ENCODE results near the gene ZNF286A.
"Not testable (repeated sequence)": the region's sequence is repeated elsewhere in the genome, so short reads cannot be mapped to it uniquely, and the experiment has no call there.

The ZNF286A gene

DNA sequence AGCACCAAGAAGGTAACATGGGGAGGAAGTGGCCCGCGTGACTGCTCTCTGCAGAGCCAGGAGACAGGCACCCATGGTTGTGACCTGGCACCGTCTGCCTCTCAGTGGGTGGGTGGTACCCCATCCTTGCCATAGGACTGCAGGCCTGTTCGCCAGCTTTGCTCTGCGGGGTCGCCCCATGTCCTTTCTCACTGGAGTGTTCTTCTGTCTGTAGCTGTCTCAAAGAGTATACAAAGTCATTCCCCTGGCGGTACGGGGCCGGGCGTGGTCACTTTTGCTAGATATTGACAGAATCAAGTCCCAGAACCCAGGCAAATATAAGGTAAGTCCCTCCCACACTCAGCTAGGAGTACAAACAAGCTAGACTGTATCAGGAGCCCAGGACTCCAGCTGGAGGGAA, 38.5 kb downstream of the ZNF286A start:
- Histone ChIP-seq H3K36me3 (no peaks in the 10 kb centered on the region), H4K20me1 (no peaks in the 10 kb centered on the region), H3K9ac (no peak overlapping the region), H3K27me3 (no peaks in the 10 kb centered on the region), H3K4me3 (no peak overlapping the region), H3K4me2 (no peak overlapping the region), H3K4me1 (peaks cover 0 to 5% (median 0%) of the 10 kb centered on the region in 10 experiments; a peak in 1 of 20 replicates), H3K9me3 (replicated peaks in 1 of 11) (peaks cover 0 to 19% (median 8%) of the 10 kb centered on the region in 11 experiments; a peak in 11 of 22 replicates), H3K27ac (no peak overlapping the region)
- TF ChIP-seq Cebpa-rat (IDR thresholded peaks at IDR 0.05): no peak

- H4K20me1 ChIP-seq, H3K4me2 ChIP-seq, H3K9ac ChIP-seq, H3K27ac ChIP-seq, H3K4me1 ChIP-seq, H3K4me3 ChIP-seq, H3K36me3 ChIP-seq, H3K27me3 ChIP-seq: not testable (repeated sequence)
- H3K9me3 ChIP-seq (replicated peaks in 1 of 11): peaks cover 0 to 22% (median 10%) of the 10 kb centered on the region in 11 experiments; a peak in 11 of 22 replicates
Measured at GRCh38 chr17:15739259-15739658, 39.7 kb downstream of the ZNF286A start.

- not testable (repeated sequence) for H4K20me1 ChIP-seq, H3K27ac ChIP-seq, H3K4me1 ChIP-seq, H3K27me3 ChIP-seq, H3K36me3 ChIP-seq, H3K9ac ChIP-seq, H3K4me2 ChIP-seq, H3K4me3 ChIP-seq
- H3K9me3 ChIP-seq (replicated peaks in 1 of 11): peaks cover 0 to 24% (median 10%) of the 10 kb centered on the region in 11 experiments; a peak in 11 of 22 replicates
Measured at GRCh38 chr17:15740041-15740440, 40.5 kb downstream of the ZNF286A start.

DNA sequence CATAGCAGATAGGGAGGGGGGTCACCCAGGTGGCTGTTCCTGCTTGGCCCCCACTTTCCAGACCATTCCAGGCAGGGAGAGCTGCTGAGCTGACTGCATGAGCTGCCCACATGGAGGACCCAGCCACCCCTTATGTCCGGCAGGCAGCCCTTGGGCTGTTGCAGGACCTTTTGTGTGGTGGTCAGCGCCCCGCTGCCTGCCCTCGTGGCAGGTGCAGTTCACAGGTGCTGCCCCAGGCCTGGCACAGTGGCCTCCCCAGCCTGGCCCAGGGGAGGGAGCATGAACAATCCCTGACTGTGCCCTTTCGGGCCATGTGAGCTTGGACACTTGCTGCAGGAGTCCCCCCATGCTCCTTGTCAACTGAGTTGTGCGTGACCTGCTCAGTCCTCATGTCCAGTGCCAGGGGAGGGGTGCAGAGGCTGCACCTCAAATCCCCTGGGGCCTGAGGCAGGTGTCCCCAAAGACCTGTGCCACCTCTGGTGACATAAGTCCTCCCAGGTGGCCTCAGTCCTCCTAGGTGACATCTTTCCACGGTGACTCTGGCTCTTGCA, 41.1 kb downstream of the ZNF286A start:
- no peak for TF ChIP-seq Cebpa-rat (IDR thresholded peaks at IDR 0.05)
- Histone ChIP-seq H3K9ac (no peak overlapping the region), H3K9me3 (replicated peaks in 1 of 11) (peaks cover 0 to 30% (median 10%) of the 10 kb centered on the region in 11 experiments; a peak in 11 of 22 replicates), H3K4me3 (no peak overlapping the region), H4K20me1 (no peaks in the 10 kb centered on the region), H3K36me3 (no peaks in the 10 kb centered on the region), H3K27me3 (no peaks in the 10 kb centered on the region), H3K4me2 (no peak overlapping the region), H3K4me1 (peaks cover 0 to 9% (median 0%) of the 10 kb centered on the region in 10 experiments; a peak in 2 of 20 replicates), H3K27ac (no peak overlapping the region)

- no peak for TF ChIP-seq Cebpa-rat (IDR thresholded peaks at IDR 0.05)
Measured at GRCh38 chr17:15741624-15742023, 42.1 kb downstream of the ZNF286A start.

GRCh38 chr17:15742051-15742795, 42.7 kb downstream of the ZNF286A start:
- Histone ChIP-seq H3K9ac (no peak overlapping the region), H4K20me1 (no peaks in the 10 kb centered on the region), H3K36me3 (peaks cover 0 to 7% (median 0%) of the 10 kb centered on the region in 11 experiments; a peak in 2 of 22 replicates), H3K9me3 (replicated peaks in 1 of 11) (peaks cover 13 to 45% (median 22%) of the 10 kb centered on the region in 11 experiments), H3K4me3 (no peak overlapping the region), H3K27me3 (no peaks in the 10 kb centered on the region), H3K27ac (no peak overlapping the region), H3K4me2 (no peak overlapping the region), H3K4me1 (peaks cover 0 to 14% (median 5%) of the 10 kb centered on the region in 10 experiments; a peak in 14 of 20 replicates)
- TF ChIP-seq Cebpa-rat (IDR thresholded peaks at IDR 0.05): no peak

More at GRCh38 chr17:15741624-15742023, 42.1 kb downstream of the ZNF286A start:
- Histone ChIP-seq H3K4me1 (peaks cover 0 to 9% (median 0%) of the 10 kb centered on the region in 10 experiments; a peak in 3 of 20 replicates), H3K36me3 (peaks cover 0 to 2% (median 0%) of the 10 kb centered on the region in 11 experiments; a peak in 2 of 22 replicates), H3K9me3 (replicated peaks in 1 of 11) (peaks cover 7 to 39% (median 16%) of the 10 kb centered on the region in 11 experiments), H3K4me3 (no peak overlapping the region), H4K20me1 (no peaks in the 10 kb centered on the region), H3K27me3 (no peaks in the 10 kb centered on the region), H3K27ac (no peak overlapping the region), H3K9ac (no peak overlapping the region), H3K4me2 (no peak overlapping the region)

- peaks cover 0 to 7% (median 0%) of the 10 kb centered on the region in 11 experiments; a peak in 2 of 22 replicates for H3K36me3 ChIP-seq
- H3K27me3 ChIP-seq: no peaks in the 10 kb centered on the region
- H3K27ac ChIP-seq: no peak overlapping the region
- H3K4me3 ChIP-seq: no peak overlapping the region
- no peak for TF ChIP-seq Cebpa-rat (IDR thresholded peaks at IDR 0.05)
- H4K20me1 ChIP-seq: no peaks in the 10 kb centered on the region
- no peak overlapping the region for H3K4me2 ChIP-seq
- peaks cover under 1 to 18% (median 12%) of the 10 kb centered on the region in 10 experiments; a peak in 18 of 20 replicates for H3K4me1 ChIP-seq
- peaks cover 15 to 48% (median 24%) of the 10 kb centered on the region in 11 experiments for H3K9me3 ChIP-seq (replicated peaks in 1 of 11)
- no peak overlapping the region for H3K9ac ChIP-seq
Measured at GRCh38 chr17:15742921-15743320, 43.4 kb downstream of the ZNF286A start.

DNA sequence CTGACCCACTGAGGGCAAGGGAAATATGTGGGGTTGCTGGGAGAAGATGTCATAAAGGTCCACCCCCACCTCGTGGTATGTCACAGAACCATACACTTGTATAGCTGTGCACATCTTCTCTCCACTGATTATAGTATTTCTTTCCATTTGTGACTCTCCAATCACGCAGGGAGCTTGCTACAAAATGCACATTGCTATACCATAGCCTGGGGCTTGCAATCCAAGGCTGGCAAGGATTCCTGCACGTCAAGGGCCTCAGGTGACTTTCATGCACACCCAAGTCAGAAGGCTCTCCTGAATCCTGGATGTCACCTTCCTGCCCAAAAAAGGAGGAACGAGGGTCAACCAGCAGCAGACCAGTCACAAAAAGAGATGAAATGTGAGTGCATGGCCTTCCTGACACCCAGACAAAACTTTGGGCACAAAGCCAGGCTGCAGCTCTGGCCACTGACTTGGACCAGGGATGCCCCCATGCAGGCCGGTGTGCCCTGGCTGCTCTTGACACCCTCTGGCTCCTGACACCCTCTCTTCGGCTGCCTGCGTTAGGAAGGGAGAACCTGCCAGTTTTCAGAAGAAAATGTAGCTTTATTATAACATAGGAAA, 44.6 kb downstream of the ZNF286A start:
- H3K27me3 ChIP-seq: no peaks in the 10 kb centered on the region
- H3K4me2 ChIP-seq: no peak overlapping the region
- H3K9me3 ChIP-seq (replicated peaks in 1 of 11): peaks cover 15 to 48% (median 24%) of the 10 kb centered on the region in 11 experiments
- TF ChIP-seq Cebpa-rat (IDR thresholded peaks at IDR 0.05): no peak
- no peak overlapping the region for H3K9ac ChIP-seq
- peaks cover 0 to 7% (median 0%) of the 10 kb centered on the region in 11 experiments; a peak in 2 of 22 replicates for H3K36me3 ChIP-seq
- H3K27ac ChIP-seq: no peak overlapping the region
- H4K20me1 ChIP-seq: no peaks in the 10 kb centered on the region
- H3K4me3 ChIP-seq: no peak overlapping the region
- H3K4me1 ChIP-seq: peaks cover 8 to 24% (median 20%) of the 10 kb centered on the region in 10 experiments

- H3K4me2 ChIP-seq: no peak overlapping the region
- H3K9ac ChIP-seq: no peak overlapping the region
- H3K9me3 ChIP-seq (replicated peaks in 1 of 11): peaks cover 15 to 48% (median 24%) of the 10 kb centered on the region in 11 experiments
- TF ChIP-seq Cebpa-rat (IDR thresholded peaks at IDR 0.05): no peak
- peaks cover 12 to 30% (median 27%) of the 10 kb centered on the region in 10 experiments for H3K4me1 ChIP-seq
- H3K27me3 ChIP-seq: no peaks in the 10 kb centered on the region
- peaks cover 0 to 7% (median 0%) of the 10 kb centered on the region in 11 experiments; a peak in 2 of 22 replicates for H3K36me3 ChIP-seq
- no peak overlapping the region for H3K4me3 ChIP-seq
- no peak overlapping the region for H3K27ac ChIP-seq
- no peaks in the 10 kb centered on the region for H4K20me1 ChIP-seq
Measured at GRCh38 chr17:15744885-15745284, 45.3 kb downstream of the ZNF286A start.

- Histone ChIP-seq H3K9ac (peak overlapping the region in 8 of 11 experiments; percentile 19 to 69 (median 51); a peak in 12 of 22 replicates), H3K9me3 (replicated peaks in 1 of 11) (peaks cover 14 to 27% (median 16%) of the 10 kb centered on the region in 11 experiments), H3K4me2 (peak overlapping the region; percentile 42 to 83 (median 75); a peak in 20 of 22 replicates), H3K4me1 (peaks cover 12 to 30% (median 25%) of the 10 kb centered on the region in 10 experiments), H3K27ac (peak overlapping the region in 9 of 11 experiments; percentile 38 to 81 (median 71); a peak in 17 of 22 replicates), H3K4me3 (peak overlapping the region in 6 of 10 experiments; percentile 10 to 46 (median 36); a peak in 7 of 20 replicates)
- not testable (repeated sequence) for H4K20me1 ChIP-seq, H3K36me3 ChIP-seq, H3K27me3 ChIP-seq
Measured at GRCh38 chr17:15749403-15749802, 49.9 kb downstream of the ZNF286A start.

DNA sequence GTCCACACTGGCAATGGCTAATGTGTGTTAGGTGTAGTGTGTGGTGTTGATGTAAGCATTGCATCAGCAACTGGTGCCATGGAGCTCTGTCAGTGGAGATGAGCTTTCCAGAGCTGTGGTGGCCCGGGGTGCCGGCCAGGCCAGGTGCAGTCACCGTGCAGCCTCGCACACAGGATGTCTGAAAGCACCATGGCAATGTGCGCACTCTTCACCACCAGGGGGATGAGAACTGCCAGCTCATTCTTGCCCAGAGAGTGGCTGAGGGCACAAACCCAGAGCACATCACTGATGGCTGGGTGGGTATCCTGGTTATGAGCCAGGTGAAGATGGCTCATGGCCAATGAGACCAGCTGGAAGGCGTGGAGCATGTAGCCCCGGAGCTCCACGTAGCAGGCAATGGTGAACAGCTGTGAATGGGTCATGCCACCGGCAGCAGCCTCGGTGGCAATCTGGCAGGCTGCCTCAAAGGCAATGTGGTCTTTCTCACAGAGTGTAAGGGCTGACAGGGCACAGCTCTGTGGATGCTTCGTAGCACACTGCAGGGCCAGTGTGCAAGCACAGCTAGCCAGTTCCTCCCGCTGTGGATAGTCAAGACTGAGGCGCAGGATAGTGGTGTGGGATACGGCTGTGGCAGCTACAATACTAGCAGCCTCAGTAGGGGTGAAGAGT, 69.4 kb downstream of the ZNF286A start:
- not testable (repeated sequence) for H3K4me2 ChIP-seq; H4K20me1 ChIP-seq; H3K9me3 ChIP-seq (replicated peaks in 1 of 11); H3K4me3 ChIP-seq; H3K36me3 ChIP-seq; H3K4me1 ChIP-seq; H3K9ac ChIP-seq; H3K27me3 ChIP-seq; H3K27ac ChIP-seq

Data from BLaER1 treated with 17β-estradiol and CSF1 and Interleukin-3, amounts not matched to agents 10 nM and 100 nM (cell line).